Choroid plexus epithelial cell (primary cell): ENCODE results near the gene ACSL3.

Experiments used
- DNase-seq: peaks from one replicate; pipeline ENCODE4 v3.0.0-alpha.2; 2010; ENCODE audit warnings: low read depth
- H3K4me3 ChIP-seq: 2 replicates; pipeline ENCODE4 v1.5.1; 2011; ENCODE audit warnings: low read depth, mild to moderate bottlenecking, control low read depth, low read length, moderate library complexity
- CTCF ChIP-seq: conservative IDR thresholded peaks from 2 replicates; pipeline ENCODE4 v1.5.1; 2011; ENCODE audit warnings: low read depth, mild to moderate bottlenecking, control low read depth, inconsistent platforms, low read length, moderate library complexity

Gene ACSL3

GRCh38 chr2:222851956-222852617 lies 8.7 kb upstream of the ACSL3 start:
- DNase-seq: no peak
- TF ChIP-seq CTCF: no peak
- H3K4me3 ChIP-seq: no peak overlapping the region

- no peak overlapping the region for H3K4me3 ChIP-seq
Measured at GRCh38 chr2:222854773-222855700, 5.8 kb upstream of the ACSL3 start.

DNA sequence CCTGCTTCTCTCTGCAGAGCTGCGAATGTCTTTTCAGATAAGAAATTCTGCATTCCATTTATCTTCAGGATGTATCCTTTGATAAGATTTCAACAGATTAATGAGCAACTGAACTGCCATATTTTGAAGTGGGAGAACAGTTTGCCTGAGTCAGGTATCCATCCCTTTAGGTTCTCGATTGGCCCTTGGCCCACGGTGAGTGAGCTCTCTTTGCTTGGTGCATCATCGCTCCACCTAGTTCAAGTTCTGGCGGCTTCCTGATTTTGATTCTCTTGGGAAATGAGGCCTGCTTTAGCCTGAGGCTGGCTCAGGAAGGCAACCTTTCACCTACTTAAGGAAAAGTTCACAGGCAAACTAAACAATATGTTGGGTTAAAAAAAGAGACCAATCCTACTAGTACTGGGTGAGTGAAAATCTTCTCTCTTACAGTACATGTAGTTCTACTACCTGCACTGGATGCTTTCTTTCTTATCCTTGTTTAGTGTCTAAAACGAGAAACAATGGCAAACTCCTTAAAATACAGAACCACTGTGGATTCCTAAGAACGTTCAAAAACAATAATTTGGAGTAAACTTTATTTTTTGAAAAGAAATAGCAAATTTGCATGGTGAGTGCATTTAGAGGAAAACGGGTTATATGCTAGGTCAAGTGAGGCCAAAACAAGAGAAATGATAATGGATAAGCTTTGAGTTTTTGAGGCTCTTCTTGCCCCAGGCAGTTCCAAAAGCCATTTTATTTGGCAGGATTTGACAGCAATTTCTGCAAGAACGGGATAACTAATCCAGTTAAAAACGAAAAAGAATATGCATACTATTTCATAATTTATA lies 837 bp upstream of the ACSL3 start:
- no peak for TF ChIP-seq CTCF
- peak; percentile 76 for DNase-seq
- peak overlapping the region; percentile 83 for H3K4me3 ChIP-seq

More at GRCh38 chr2:222854773-222855700, 5.8 kb upstream of the ACSL3 start:
- DNase-seq: no peak
- TF ChIP-seq CTCF: no peak

DNA sequence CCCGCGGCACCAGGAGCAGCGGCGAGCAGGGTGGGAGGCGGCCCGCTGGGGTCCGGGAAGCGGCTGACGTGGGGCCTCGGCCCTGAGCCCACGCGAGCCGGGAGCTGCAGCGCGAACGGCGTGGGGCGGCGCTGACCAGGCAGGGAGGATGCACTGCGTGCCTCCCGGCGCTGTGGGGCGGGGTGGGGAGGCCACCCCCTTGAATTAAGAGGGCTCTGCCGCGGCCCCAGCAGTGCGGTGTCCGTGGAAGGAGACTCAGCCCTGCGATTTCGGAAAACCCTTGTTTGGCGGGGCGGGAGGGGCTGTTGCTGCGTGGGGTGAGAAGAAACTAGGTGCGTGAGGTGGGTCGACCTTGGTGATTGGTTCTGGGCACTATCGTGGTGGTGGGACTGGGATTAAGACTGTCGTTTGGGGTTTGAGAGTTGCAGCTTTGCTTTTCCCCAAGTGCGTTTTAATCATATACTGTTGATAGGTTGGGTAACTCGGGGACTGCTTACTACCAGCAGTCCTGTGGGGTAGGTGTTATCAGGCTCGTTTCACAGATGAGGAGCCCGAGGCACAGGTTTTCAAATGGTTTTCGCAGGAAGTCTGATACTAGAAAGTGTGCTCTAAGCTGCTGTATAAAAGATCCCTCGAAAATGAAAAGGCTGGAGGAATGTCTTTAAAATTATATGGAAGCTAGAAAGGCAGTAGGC lies 722 bp downstream of the ACSL3 start:
- peak overlapping the region; percentile 83 for H3K4me3 ChIP-seq
- TF ChIP-seq CTCF: no peak
- DNase-seq: peak; percentile 37

- H3K4me3 ChIP-seq: peak overlapping the region; percentile 83
- DNase-seq: peak; percentile 78
- peak; percentile 57 for TF ChIP-seq CTCF
Measured at GRCh38 chr2:222862106-222862908, 1.5 kb downstream of the ACSL3 start.
